ENCODE results near the gene TRABD2A.

TRABD2A gene

DNA sequence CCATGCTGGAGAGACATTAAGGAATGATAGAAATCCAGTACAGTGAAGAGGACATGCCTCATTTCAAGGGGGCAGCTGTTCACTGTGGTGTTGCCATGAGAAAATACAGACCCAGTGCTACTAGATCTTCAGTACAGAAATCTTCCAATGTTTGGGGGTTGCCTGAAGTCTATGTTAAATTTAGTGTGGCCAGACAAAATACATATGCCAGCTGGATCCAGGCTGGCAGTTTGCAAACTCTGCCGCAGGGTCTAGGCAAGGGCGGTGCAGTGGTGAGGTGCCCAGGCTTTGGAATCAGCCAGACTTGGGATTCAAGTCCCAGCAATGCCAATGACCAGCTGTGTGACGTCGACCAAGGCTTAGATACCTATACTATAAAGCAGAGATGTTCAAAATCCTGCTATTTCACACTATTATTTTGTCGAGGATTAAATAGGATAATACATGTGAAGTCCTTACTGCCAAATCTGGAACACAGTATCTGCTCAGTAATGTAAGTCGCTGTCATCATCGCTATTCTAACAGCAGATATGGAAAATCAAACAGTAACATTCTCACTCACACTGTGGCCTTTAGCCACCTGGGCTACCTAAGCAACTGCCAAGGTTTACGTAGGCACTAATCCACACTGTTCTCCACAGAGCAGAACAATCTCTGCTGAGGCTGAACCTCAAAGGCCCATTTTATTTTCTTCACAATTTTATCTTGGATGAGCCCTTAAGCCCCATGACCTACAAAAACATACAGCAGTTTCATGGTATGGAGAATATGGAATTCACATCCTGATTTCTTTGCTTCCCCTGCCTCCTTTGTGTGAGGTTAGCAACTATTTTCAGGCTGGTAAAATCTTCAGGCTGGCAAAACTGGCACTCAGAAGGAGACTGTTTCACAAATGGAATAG lies 18.7 kb upstream of the TRABD2A start:
- H3K27ac ChIP-seq, result no peak overlapping the region
- DNase-seq, result no peak
- TF ChIP-seq, protein P1, sequence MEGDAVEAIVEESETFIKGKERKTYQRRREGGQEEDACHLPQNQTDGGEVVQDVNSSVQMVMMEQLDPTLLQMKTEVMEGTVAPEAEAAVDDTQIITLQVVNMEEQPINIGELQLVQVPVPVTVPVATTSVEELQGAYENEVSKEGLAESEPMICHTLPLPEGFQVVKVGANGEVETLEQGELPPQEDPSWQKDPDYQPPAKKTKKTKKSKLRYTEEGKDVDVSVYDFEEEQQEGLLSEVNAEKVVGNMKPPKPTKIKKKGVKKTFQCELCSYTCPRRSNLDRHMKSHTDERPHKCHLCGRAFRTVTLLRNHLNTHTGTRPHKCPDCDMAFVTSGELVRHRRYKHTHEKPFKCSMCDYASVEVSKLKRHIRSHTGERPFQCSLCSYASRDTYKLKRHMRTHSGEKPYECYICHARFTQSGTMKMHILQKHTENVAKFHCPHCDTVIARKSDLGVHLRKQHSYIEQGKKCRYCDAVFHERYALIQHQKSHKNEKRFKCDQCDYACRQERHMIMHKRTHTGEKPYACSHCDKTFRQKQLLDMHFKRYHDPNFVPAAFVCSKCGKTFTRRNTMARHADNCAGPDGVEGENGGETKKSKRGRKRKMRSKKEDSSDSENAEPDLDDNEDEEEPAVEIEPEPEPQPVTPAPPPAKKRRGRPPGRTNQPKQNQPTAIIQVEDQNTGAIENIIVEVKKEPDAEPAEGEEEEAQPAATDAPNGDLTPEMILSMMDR (IDR thresholded peaks at IDR 0.05; ENCODE audit: low read depth, low read length), result no peak
- H3K9me3 ChIP-seq (ENCODE audit: severe bottlenecking), result no peaks in the 10 kb centered on the region
- H3K4me3 ChIP-seq (ENCODE audit: low read depth, low read length), result no peak overlapping the region
- H3K36me3 ChIP-seq, result no peaks in the 10 kb centered on the region
- no peaks in the 10 kb centered on the region for H3K27me3 ChIP-seq (ENCODE audit: insufficient read depth, low read depth, severe bottlenecking)

DNA sequence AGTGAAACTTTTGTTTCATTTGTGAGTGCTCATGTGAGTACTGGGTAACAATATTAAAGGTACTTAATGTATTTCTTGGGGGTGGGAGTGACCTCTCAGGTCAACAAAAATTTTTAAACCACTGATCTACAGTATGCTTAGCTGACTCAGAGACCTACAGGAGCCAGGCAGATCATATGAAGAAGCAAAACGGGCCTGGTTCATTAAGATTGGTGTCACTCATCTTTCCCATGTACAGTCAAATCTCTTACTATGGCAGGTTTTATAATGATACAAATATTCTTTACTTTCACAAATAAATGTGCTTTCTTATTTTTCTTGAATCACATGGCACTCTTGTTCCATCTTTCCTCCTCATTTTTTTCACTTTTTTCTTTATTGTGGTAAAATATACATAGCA lies 16.9 kb upstream of the TRABD2A start:
- no peak for DNase-seq
- Histone ChIP-seq H3K36me3 (no peaks in the 10 kb centered on the region), H3K27ac (no peak overlapping the region), H3K27me3 (ENCODE audit: insufficient read depth, low read depth, severe bottlenecking) (no peaks in the 10 kb centered on the region), H3K4me3 (ENCODE audit: low read depth, low read length) (no peak overlapping the region), H3K9me3 (ENCODE audit: severe bottlenecking) (no peaks in the 10 kb centered on the region)
- TF ChIP-seq, protein P1 (IDR thresholded peaks at IDR 0.05; ENCODE audit: low read depth, low read length), result no peak

DNA sequence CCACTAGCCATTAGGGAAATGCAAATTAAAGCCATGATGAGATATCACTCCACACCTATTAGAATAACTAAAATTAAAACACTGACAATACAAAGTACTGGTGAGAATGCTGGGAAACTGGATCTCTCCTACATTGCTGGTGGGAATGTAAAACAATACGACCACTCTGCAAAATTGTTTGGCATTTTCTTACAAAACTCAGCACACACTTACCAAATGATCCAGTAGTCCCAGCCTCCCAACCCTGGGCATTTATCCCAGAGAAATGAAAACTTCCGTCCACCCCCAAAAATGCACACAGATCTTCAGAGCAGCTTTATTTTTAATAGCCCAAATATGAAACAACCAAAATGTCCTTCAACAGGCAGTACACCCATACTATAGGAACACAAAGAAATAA lies 15.7 kb upstream of the TRABD2A start:
- Histone ChIP-seq H3K27me3 (ENCODE audit: insufficient read depth, low read depth, severe bottlenecking) (no peaks in the 10 kb centered on the region), H3K9me3 (ENCODE audit: severe bottlenecking) (no peaks in the 10 kb centered on the region), H3K4me3 (ENCODE audit: low read depth, low read length) (no peak overlapping the region), H3K36me3 (no peaks in the 10 kb centered on the region), H3K27ac (no peak overlapping the region)
- DNase-seq, result no peak
- TF ChIP-seq, protein P1 (IDR thresholded peaks at IDR 0.05; ENCODE audit: low read depth, low read length), result no peak

DNA sequence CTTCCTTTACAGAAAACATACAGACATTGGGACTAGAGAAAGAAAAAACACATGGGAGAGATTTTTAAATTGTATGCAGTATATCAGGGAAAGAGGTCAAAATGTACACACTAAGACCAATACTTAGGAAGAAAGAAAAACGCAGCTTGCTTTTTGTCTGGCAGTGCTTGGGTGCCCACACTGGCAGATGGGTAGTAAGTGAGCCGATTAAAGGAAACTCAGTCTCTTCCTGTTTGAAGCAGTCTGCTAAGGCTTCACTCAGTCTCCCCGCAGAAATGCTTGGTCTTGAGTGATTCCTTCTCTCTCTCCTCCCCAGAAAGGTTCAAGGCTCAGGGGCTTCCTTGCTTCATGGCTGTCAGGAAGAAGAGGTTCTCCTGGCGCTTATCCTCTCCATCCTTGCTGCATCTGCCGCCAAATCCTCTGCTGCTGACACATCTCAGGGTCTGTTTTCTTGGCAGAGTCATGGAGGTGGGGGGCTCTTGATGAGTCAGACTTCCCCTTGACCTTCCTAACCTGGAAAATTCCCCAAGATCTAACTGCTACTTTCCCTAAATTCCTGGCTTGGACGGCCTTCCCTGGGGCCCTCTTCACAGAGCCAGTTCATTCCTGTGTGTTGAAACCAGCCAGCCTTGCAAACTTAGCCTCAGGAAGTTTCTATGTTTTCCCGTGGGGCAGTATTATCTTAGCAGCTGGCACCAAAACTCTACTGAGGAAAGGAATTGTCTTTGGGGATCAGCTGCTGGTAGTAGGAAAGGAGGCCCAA lies 14.1 kb upstream of the TRABD2A start:
- TF ChIP-seq, protein P1 (IDR thresholded peaks at IDR 0.05; ENCODE audit: low read depth, low read length), result no peak
- peak overlapping the region; percentile 70 for H3K27ac ChIP-seq
- DNase-seq, result no peak

DNA sequence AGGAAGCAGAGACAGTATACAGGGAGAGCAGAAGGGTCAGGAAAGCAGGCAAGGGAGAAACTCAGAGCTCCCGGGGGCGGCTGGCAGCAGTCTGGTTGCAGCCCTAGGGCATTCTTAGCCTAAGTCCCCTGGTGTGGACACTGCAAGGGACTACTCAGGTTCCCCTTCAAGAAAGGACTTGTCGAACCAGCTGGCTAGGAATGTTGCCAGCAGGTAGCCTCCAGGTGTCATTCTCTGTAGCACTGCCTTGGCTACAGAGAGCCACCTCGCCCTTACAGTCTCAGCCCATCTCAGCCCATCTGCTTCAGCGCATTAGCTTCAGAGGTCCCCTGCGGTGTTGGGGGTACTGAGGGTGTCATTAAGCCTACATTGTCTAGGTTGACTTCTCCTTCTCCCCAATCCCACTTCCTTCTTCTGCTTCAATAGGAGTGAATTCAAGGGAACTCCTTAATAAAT lies 13.3 kb upstream of the TRABD2A start:
- TF ChIP-seq, protein P1 (IDR thresholded peaks at IDR 0.05; ENCODE audit: low read depth, low read length), result no peak
- Histone ChIP-seq H3K27me3 (ENCODE audit: insufficient read depth, low read depth, severe bottlenecking) (no peaks in the 10 kb centered on the region), H3K27ac (peak overlapping the region; percentile 70), H3K9me3 (ENCODE audit: severe bottlenecking) (no peaks in the 10 kb centered on the region), H3K4me3 (ENCODE audit: low read depth, low read length) (no peak overlapping the region), H3K36me3 (no peaks in the 10 kb centered on the region)
- DNase-seq, result peak; percentile 57

More for the DNA sequence above, 14.1 kb upstream of the TRABD2A start:
- no peaks in the 10 kb centered on the region for H3K27me3 ChIP-seq (ENCODE audit: insufficient read depth, low read depth, severe bottlenecking)
- peak overlapping the region; percentile 8; the same call in 1 of the 2 replicates for H3K4me3 ChIP-seq (ENCODE audit: low read depth, low read length)
- no peaks in the 10 kb centered on the region for H3K9me3 ChIP-seq (ENCODE audit: severe bottlenecking)
- H3K36me3 ChIP-seq, result no peaks in the 10 kb centered on the region

Data from WERI-Rb-1 (cell line).